D721Med (cell line): ENCODE measurements around the gene FBF1.
"Not testable (repeated sequence)": the region's sequence is repeated elsewhere in the genome, so short reads cannot be mapped to it uniquely, and the experiment has no call there.

Experiments used
- DNase-seq: peaks from one replicate; pipeline ENCODE4 v3.0.0; 2011; ENCODE audit warnings: low spot score; ENCODE audit not compliant: insufficient read length
- FAIRE-seq: peaks from 2 replicates; lab custom pipeline; 2011; peaks lifted over from hg19 to GRCh38; lab: Jason Lieb, UNC
- CTCF ChIP-seq: IDR thresholded peaks from 2 replicates; pipeline ENCODE4 v1.5.1; 2012; ENCODE audit warnings: mild to moderate bottlenecking, control low read depth; ENCODE audit not compliant: insufficient read depth; ENCODE audit errors: missing control alignments

The FBF1 gene

GRCh38 chr17:75979705-75980187, 38.9 kb upstream of the FBF1 start:
- FAIRE-seq (no peak), DNase-seq (no peak)
- TF ChIP-seq CTCF: no peak

- DNase-seq (peak; percentile 48), FAIRE-seq (no peak)
- TF ChIP-seq CTCF: peak; percentile 15
Measured at GRCh38 chr17:75978938-75979704, 38.3 kb upstream of the FBF1 start, which contains the start of the genes ACOX1 and TEN1. TSS of gene ACOX1 (minus strand) at chr17:75979166. CDS start at chr17:75979073, 93 bp downstream. TSS of gene TEN1 (plus strand) at chr17:75979240. CDS start at chr17:75986193, 6,953 bp downstream.

GRCh38 chr17:75976175-75976848, 35.5 kb upstream of the FBF1 start:
- FAIRE-seq (no peak), DNase-seq (no peak)
- no peak for TF ChIP-seq CTCF

GRCh38 chr17:75975757-75976174, 34.9 kb upstream of the FBF1 start:
- FAIRE-seq: no peak
- DNase-seq: no peak
- no peak for TF ChIP-seq CTCF

GRCh38 chr17:75975187-75975586, 34.3 kb upstream of the FBF1 start:
- not testable (repeated sequence) for FAIRE-seq, DNase-seq

- no peak for TF ChIP-seq CTCF
Measured at GRCh38 chr17:75970626-75971025, 29.8 kb upstream of the FBF1 start.

GRCh38 chr17:75970011-75970523, 29.2 kb upstream of the FBF1 start:
- no peak for FAIRE-seq
- no peak for DNase-seq
- no peak for TF ChIP-seq CTCF

More at GRCh38 chr17:75970626-75971025, 29.8 kb upstream of the FBF1 start:
- no peak for DNase-seq
- FAIRE-seq: no peak

- not testable (repeated sequence) for FAIRE-seq, DNase-seq
Measured at GRCh38 chr17:75969044-75969443, 28.2 kb upstream of the FBF1 start.
